HCT116 (cell line): ENCODE measurements around the gene CYGB. TPM values are rescaled to one million over a fixed set of nuclear protein-coding genes. Genes with fewer than 3 reads are reported as not detected.

Experiments
- ATAC-seq: fragments of 200-7000 bp; cut with Tn5 transposase; 2 replicates; pipeline ENCODE4 v1.9.1; 2020; ENCODE audit warnings: mild to moderate bottlenecking, moderate library complexity
- BruUV-seq: library from RNA; stranded (reverse); fragments of 400-500 nt; replicated peaks from 2 replicates; lab custom pipeline; 2021; lab: Mats Ljungman, UMichigan
- CTCF ChIA-PET: fragments of 300-600 bp; sonication (Branson Sonifier 250); formaldehyde crosslinking; loops from one replicate; lab custom pipeline; 2021; ENCODE audit warnings: antibody characterized with exemption; lab: Charles Lee
- POLR2A ChIA-PET: fragments of 300-600, 350-600 bp; sonication (Branson Sonifier 250); formaldehyde crosslinking; loops from one replicate; lab custom pipeline; 2021; ENCODE audit warnings: antibody characterized with exemption; lab: Charles Lee
- RAD21 ChIA-PET, 2 experiments: fragments of 300-600 bp; sonication (Branson Sonifier 250); formaldehyde crosslinking; loops; one replicate each; lab custom pipeline; 2023; ENCODE audit warnings: low total read pairs in 2 of 2; ENCODE audit not compliant: uncharacterized antibody in 2 of 2, unreplicated experiment in 2 of 2, low non-redundant PET in 1 of 2; lab: Charles Lee
- DNase-seq: peaks from one replicate; pipeline ENCODE4 v3.0.0-alpha.2; 2010; ENCODE audit warnings: low read depth, low spot score
- H2AFZ ChIP-seq: fragments of 200-600 bp; shearing (Covaris generic), sonication (generic); 2 replicates; pipeline ENCODE4 v1.6.1; 2017; ENCODE audit warnings: low read depth, mixed run types, mixed read lengths, antibody characterized with exemption, low read length; ENCODE audit not compliant: poor library complexity, severe bottlenecking
- H3K27ac ChIP-seq: 2 replicates; pipeline ENCODE4 v1.5.1; 2012; ENCODE audit warnings: low read depth, low read length
- H3K27me3 ChIP-seq: fragments of 200-600 bp; sonication (generic); 2 replicates; pipeline ENCODE4 v1.6.1; 2016; ENCODE audit warnings: mixed run types, low read length, mixed read lengths; ENCODE audit not compliant: insufficient read depth
- H3K36me3 ChIP-seq, 2 experiments: fragments of 200-500 bp in 1 of 2; fragments of 200-600 bp in 1 of 2; sonication (Bioruptor generic) in 1 of 2; sonication (generic) in 1 of 2; 2 replicates each; pipeline versions ENCODE4 v1.5.1 to v1.6.1; 2014 to 2016; ENCODE audit warnings: low read length in 2 of 2, inconsistent platforms in 1 of 2, mixed read lengths in 1 of 2, mixed run types in 1 of 2; ENCODE audit not compliant: insufficient read depth in 2 of 2, control insufficient read depth in 1 of 2
- H3K4me1 ChIP-seq, 2 experiments: fragments of 200-600 bp in 1 of 2; sonication (generic) in 1 of 2; 2 replicates each; pipeline versions ENCODE4 v1.5.1 to v1.6.1; 2012 to 2017; ENCODE audit warnings: low read length in 2 of 2, inconsistent platforms in 1 of 2, mild to moderate bottlenecking in 1 of 2, mixed read lengths in 1 of 2, mixed run types in 1 of 2, moderate library complexity in 1 of 2; ENCODE audit not compliant: insufficient read depth in 2 of 2, control insufficient read depth in 1 of 2
- H3K4me2 ChIP-seq: fragments of 200-600 bp; sonication (generic); 2 replicates; pipeline ENCODE4 v1.6.1; 2017; ENCODE audit warnings: mixed run types, low read length, mixed read lengths
- H3K4me3 ChIP-seq, 2 experiments: fragments of 200-600 bp in 1 of 2; sonication (generic) in 1 of 2; replicated peaks in 1 of 2; 2 replicates each; pipeline ENCODE4 v1.5.1; 2011 to 2016; ENCODE audit warnings: low read length in 2 of 2, control low read depth in 1 of 2, low read depth in 1 of 2, mild to moderate bottlenecking in 1 of 2, mixed read lengths in 1 of 2, mixed run types in 1 of 2
- H3K79me2 ChIP-seq: fragments of 200-600 bp; sonication (generic); 2 replicates; pipeline ENCODE4 v1.6.1; 2017; ENCODE audit warnings: mild to moderate bottlenecking, mixed run types, low read length, moderate library complexity, mixed read lengths; ENCODE audit not compliant: insufficient read depth
- H3K9ac ChIP-seq: fragments of 200-600 bp; sonication (generic); 2 replicates; pipeline ENCODE4 v1.6.1; 2016; ENCODE audit warnings: low read length, mixed read lengths
- H3K9me2 ChIP-seq: fragments of 200-600 bp; sonication (generic), shearing (Covaris generic); 2 replicates; pipeline ENCODE4 v1.6.1; 2017; ENCODE audit warnings: mixed run types, mild to moderate bottlenecking, moderate library complexity; ENCODE audit not compliant: insufficient read depth
- H3K9me3 ChIP-seq, 2 experiments: fragments of 200-500 bp in 1 of 2; fragments of 200-600 bp in 1 of 2; sonication (Bioruptor generic) in 1 of 2; sonication (generic) in 1 of 2; 2 replicates each; pipeline ENCODE4 v1.6.1; 2014 to 2017; ENCODE audit warnings: low read length in 2 of 2, mixed read lengths in 2 of 2, inconsistent platforms in 1 of 2, low read depth in 1 of 2, mild to moderate bottlenecking in 1 of 2, mixed run types in 1 of 2, moderate library complexity in 1 of 2; ENCODE audit not compliant: control insufficient read depth in 1 of 2, insufficient read depth in 1 of 2
- H4K20me1 ChIP-seq: fragments of 200-600 bp; sonication (generic), shearing (Covaris generic); 2 replicates; pipeline ENCODE4 v1.6.1; 2017; ENCODE audit warnings: mixed run types, mild to moderate bottlenecking, moderate library complexity; ENCODE audit not compliant: insufficient read depth
- CBX3 ChIP-seq: IDR thresholded peaks from 2 replicates; pipeline ENCODE4 v1.6.1; 2012; ENCODE audit warnings: low read depth
- EGR1 ChIP-seq: IDR thresholded peaks from 2 replicates; pipeline ENCODE4 v1.6.1; 2012; ENCODE audit warnings: low read depth
- ELF1 ChIP-seq: IDR thresholded peaks from 2 replicates; pipeline ENCODE4 v1.6.1; 2012; ENCODE audit warnings: low read depth, borderline replicate concordance
- MAX ChIP-seq: IDR thresholded peaks from 2 replicates; pipeline ENCODE4 v1.6.1; 2012
- SIN3A ChIP-seq: IDR thresholded peaks from 2 replicates; pipeline ENCODE4 v1.6.1; 2012; ENCODE audit warnings: low read depth
- ZBTB33 ChIP-seq: IDR thresholded peaks from 2 replicates; pipeline ENCODE4 v1.6.1; 2011; ENCODE audit warnings: mild to moderate bottlenecking, low read length, moderate library complexity; ENCODE audit not compliant: insufficient replicate concordance; ENCODE audit errors: extremely low read depth
- intact Hi-C: fragments of 100-400 bp; cut with micrococcal nuclease; formaldehyde crosslinking; loops from 2 replicates; pipeline ENCODE4 v1.10.0; 2022
- total RNA-seq: library from RNA; stranded (reverse); gene quantifications from one replicate; pipeline ENCODE4 v1.2.1, GENCODE V29; 2021; ENCODE audit not compliant: unreplicated experiment

Gene CYGB
- total RNA-seq, 1 experiment from 2014 or later = 0.66 TPM

GRCh38 chr17:76553178-76553908, 15.8 kb upstream of the CYGB start:
- Histone ChIP-seq H2AFZ (no peak overlapping the region), H3K79me2 (peaks cover 9% of the 10 kb centered on the region), H3K4me2 (no peak overlapping the region), H3K4me1 (peaks cover 3 to 7% of the 10 kb centered on the region in 2 experiments; a peak in 3 of 4 replicates), H3K9me2 (no peaks in the 10 kb centered on the region), H3K36me3 (peaks cover 0 to 5% of the 10 kb centered on the region in 2 experiments; a peak in 1 of 4 replicates), H3K9me3 (no peaks in the 10 kb centered on the region), H3K4me3 (no peak overlapping the region), H4K20me1 (no peaks in the 10 kb centered on the region), H3K9ac (no peak overlapping the region), H3K27ac (no peak overlapping the region), H3K27me3 (no peaks in the 10 kb centered on the region)
- DNase-seq (no peak), ATAC-seq (no peak)
- TF ChIP-seq ELF1 (no peak), CBX3 (no peak), MAX (no peak)
- intact Hi-C loops = no loop called here
- RAD21 ChIA-PET = interaction anchor here in 1 of 2 experiments (0.6 kb wide), 1 partner anchor 64 kb away, joined by 4 read pairs; no protein-coding TSS in a partner anchor
- CTCF ChIA-PET = interaction anchor here (1.6 kb wide), 1 partner anchor 71 kb away, joined by 3 read pairs; no protein-coding TSS in a partner anchor
- no TSS peak for BruUV-seq
- POLR2A ChIA-PET = no interaction called here

- TF ChIP-seq EGR1 = no peak
- TF ChIP-seq ZBTB33 = no peak
- no peak for TF ChIP-seq SIN3A
- Histone ChIP-seq H3K4me3 (no peak overlapping the region), H3K36me3 (no peaks in the 10 kb centered on the region), H3K9me2 (no peaks in the 10 kb centered on the region), H3K4me2 (no peak overlapping the region), H3K79me2 (no peaks in the 10 kb centered on the region), H3K9me3 (no peaks in the 10 kb centered on the region), H2AFZ (no peak overlapping the region), H3K27me3 (no peaks in the 10 kb centered on the region), H3K4me1 (peaks cover 3 to 15% of the 10 kb centered on the region in 2 experiments; a peak in 3 of 4 replicates), H3K9ac (no peak overlapping the region), H4K20me1 (no peaks in the 10 kb centered on the region), H3K27ac (no peak overlapping the region)
- ChIA-PET RAD21 (no interaction called here), CTCF (interaction anchor here (1.1 kb wide), 2 partner anchors 29 to 72 kb away, joined by 3 to 4 read pairs; no protein-coding TSS in a partner anchor), POLR2A (interaction anchor here (0.7 kb wide), 1 partner anchor 11 kb away, joined by 3 read pairs; no protein-coding TSS in a partner anchor)
- no peak for ATAC-seq
- DNase-seq = no peak
- intact Hi-C loops = no loop called here
- no TSS peak for BruUV-seq
Observed at GRCh38 chr17:76551685-76552084, 14.2 kb upstream of the CYGB start.
